Activated CD4-positive, CD25-positive, alpha-beta regulatory T cell treated with anti-CD3 and anti-CD28 coated beads, Interleukin-2, amount 50 U/mL, for 24 hours (primary cell): ENCODE results near the gene CCDC13.

Experiments used
- ATAC-seq, 2 donors: fragments of 150-1000 bp; cut with Tn5 transposase; one replicate each; pipeline ENCODE4 v1.10.0; 2021; ENCODE audit warnings: mild to moderate bottlenecking in 1 of 2, moderate library complexity in 1 of 2

The CCDC13 gene

GRCh38 chr3:42752441-42752840, 20.6 kb downstream of the CCDC13 start:
- ATAC-seq, result no peak

- no peak for ATAC-seq
These were observed 21.4 kb downstream of the CCDC13 start for GRCh38 chr3:42751609-42752008.

GRCh38 chr3:42750834-42751233, 22.2 kb downstream of the CCDC13 start:
- no peak for ATAC-seq

GRCh38 chr3:42749753-42750231, 23.3 kb downstream of the CCDC13 start:
- ATAC-seq, result no peak

DNA sequence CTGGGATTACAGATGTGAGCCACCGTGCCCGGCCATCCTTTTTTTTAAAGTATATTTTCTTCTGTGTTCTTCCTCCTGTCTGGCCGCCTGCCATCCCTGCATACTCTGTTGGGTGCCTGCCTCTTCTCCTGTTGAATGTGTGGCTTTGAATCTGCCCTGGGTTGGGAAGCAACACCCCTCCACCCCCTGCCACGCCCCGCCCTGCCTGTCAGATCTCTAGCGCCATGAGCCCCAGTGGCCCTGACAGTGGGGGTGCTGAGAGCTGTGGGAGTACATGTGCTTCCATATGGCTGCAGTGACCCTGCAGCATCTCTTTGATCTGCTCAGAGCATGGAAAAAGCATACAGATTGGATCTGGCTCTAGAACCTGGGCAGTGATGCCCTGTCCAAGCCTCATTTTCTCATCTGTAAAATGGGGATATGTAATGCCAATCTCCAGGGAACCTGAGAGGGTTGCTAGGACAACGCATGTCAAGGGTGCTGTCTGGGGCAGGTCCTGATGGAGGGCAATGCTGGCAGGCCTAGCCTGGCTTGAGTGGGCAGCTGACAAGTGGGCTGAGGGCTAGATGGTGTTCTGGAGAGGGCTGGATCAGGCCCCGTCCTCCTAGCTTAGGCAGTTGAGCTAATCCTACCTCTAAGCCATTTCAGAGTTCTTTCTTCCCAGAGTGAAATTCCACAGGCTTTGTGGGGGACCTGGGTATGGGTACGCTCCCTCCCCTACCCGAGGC, 23.9 kb downstream of the CCDC13 start:
- no peak for ATAC-seq

DNA sequence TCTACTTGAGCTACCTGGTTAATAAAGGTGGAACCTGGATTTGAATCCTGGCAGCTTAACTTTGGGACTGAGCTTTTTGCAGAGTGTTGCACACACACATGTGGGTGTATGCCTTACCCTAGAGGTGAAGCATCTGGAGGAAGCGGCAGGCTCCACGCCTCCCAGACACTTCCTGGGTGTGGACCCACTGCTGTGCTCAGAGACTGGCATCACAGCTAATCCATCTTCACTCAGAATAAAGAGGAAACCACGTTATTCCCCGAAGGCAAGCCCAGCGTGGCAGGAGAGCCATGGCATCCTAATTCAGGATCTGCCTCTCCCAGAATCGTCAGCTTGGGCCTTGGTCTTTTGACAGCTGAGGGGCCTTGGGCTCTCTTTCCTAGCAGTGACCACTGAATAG, 25.5 kb downstream of the CCDC13 start:
- ATAC-seq, result peak in 1 of 2 donors; percentile 49

GRCh38 chr3:42746455-42747450, 26.3 kb downstream of the CCDC13 start:
- ATAC-seq, result no peak

GRCh38 chr3:42745776-42746454, 27.1 kb downstream of the CCDC13 start:
- no peak for ATAC-seq

DNA sequence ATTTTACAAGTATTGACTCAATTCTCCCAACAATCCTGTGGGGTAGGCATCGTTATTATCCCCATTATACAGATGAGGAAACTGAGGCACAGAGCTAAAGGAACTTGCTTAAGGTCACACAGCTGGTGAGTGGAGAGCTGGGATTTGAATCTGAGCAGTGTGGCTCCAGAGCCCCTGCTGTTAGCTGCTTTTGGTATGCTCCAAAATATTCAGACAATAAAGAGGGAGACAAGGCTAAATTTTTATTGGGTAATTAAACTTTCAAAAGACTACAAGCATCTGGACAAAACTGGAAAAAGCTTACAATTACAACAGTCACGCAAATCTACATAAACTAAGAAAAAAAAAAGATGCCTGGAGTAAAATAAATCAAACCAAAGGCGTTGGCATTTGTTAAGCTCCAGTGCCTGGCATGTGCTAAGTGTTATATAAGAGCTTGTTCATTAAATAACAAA, 27.7 kb downstream of the CCDC13 start:
- no peak for ATAC-seq

DNA sequence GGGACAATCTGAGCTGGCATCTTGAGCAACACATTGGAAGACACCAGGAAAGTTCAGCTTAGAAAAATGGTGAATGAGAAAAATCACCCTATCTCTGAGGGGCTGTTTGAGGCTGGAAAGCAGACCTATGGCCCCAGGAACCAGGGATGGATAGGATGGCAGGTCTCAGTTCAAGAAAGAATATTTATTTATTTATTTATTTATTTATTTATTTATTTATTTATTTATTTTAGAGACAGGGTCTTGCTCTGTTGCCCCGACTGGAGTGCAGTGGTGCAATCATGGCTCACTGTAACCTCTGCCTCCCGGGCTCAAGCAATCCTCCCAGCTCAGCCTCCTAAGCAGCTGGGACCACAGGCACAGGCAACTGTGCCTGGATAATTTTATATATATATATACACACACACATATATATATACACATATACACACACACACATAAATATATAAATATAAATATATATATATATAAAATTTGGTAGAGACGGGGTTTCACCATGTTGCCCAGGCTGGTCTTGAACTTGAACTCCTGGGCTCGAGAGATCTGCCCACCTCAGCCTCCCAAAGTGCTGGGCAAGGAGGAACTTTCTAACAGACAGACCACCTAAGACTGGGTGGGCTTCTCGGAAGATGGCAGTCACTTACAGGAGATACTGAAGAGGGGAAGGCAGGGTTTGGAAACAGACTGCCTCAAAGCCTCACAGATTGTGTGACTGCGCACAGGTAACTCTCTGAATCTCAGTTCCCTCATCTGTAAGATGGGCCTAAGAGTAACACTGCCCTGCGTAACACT, 29.7 kb downstream of the CCDC13 start:
- no peak for ATAC-seq

DNA sequence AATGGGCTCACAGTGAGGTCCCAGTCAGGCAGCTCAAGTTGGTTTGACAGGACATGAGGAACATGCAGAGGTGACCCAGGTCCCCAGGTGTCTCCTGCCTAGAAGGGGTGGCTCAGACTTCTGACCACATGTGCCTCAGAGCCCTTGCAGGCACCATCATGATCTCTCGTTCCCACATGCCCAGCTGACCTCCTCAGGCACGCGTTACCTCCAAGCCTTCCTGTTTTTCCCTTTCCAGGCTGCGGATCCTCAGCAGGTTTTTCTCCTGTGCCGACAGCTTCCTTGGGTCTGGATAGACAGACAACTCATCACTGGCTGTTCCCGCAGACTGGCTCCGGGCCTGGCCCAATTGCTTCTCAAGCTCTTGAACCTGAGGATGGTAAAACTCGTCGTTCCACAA, 30.4 kb downstream of the CCDC13 start:
- ATAC-seq, result no peak

DNA sequence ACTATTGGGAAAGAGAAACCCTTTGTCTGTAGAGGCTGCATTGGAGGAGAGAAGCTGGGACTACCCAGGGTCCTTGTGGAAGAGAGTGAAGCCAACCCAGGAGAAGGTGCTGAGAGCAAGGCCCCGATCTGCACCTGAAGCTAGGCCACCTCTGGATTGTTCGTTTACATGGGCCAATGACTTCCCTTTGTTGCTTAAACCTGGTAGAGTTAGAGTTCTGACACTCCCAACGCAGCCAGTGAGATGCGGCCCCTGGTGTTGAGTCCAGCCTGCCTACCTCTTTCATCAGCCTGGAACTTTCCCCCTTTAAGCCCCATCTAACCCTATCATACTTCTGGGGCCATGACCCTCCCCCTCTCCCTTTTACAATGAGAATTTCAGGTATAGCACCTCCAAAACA, 30.8 kb downstream of the CCDC13 start:
- ATAC-seq, result no peak

GRCh38 chr3:42741796-42742195, 31.3 kb downstream of the CCDC13 start:
- no peak for ATAC-seq

DNA sequence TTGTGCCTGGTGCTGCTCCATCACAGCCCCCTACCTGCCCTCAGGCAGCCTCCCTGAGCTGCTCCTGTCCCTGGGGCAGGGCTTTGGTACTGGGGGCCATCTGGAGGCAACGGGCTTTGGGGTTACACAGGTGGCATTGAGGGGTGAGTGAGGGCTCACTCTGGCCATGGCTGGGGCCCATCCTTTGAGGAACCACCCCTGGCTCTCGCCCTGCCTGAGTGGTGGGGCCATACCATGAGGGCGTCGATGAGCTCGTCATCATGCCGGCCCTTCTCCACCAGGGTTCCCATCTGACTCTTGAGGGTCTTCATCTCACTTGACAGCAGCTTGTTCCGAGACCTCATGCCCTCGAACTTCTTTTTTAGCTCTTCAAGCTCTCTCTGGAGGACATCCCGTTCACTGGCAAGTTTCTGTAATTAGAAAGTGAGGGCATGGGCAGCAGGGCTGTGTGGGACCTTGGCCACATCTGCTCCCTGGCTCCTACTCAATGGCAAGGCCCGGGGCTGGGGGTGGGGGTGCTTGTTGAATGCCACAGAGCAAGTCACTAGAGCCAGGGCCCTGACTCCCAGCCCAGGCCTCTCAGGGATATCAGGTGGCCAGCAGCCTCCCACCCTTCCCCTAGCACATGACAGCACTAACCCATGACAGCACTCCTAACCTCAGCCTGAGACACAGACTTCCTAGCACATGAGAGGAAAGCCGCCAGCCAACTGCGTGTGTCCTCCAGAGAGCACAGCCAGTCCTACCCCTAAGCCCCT, 33.5 kb downstream of the CCDC13 start:
- no peak for ATAC-seq

DNA sequence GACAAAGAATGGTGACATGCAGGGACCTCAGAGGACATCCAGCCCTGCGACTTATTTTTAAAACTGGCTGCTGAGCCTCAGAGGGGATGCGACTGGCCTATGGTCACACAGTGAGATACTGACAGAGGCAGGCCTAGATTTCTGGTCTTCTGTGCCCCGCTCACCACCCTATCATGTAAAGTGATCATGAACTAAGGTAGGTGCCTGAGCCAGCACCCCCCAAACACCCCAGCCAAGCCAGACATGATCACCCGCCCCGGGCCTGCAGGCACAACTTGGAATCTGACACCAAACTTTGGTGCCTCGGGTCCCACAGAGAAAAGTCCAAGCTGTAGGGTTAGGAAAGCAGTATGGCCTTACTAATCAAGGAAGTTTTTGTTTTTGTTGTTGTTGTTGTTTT, 36.5 kb downstream of the CCDC13 start:
- no peak for ATAC-seq

DNA sequence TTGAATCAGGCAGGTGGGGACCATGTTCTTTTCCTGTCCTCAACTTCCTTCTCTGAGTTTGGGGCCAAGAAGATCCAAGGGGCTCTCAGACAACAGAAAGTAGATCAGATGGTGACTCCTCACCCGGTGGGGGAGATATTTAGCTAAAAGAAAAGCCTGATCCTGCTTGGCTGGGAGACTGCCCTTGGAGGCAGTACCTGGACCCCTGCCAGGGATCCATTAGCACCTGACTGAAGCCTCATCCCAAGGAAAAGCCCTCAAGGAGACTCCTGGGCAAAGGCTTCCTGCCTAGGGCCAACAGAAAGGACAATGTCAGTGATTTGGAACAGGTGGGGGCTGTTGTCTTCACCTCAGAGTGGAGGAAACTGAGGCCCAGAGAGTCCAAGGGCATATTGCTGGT, 37.0 kb downstream of the CCDC13 start:
- no peak for ATAC-seq

GRCh38 chr3:42735615-42736014, 37.4 kb downstream of the CCDC13 start:
- ATAC-seq, result no peak

GRCh38 chr3:42735019-42735418, 38.0 kb downstream of the CCDC13 start:
- ATAC-seq, result no peak

GRCh38 chr3:42734263-42734860, 38.7 kb downstream of the CCDC13 start:
- no peak for ATAC-seq

DNA sequence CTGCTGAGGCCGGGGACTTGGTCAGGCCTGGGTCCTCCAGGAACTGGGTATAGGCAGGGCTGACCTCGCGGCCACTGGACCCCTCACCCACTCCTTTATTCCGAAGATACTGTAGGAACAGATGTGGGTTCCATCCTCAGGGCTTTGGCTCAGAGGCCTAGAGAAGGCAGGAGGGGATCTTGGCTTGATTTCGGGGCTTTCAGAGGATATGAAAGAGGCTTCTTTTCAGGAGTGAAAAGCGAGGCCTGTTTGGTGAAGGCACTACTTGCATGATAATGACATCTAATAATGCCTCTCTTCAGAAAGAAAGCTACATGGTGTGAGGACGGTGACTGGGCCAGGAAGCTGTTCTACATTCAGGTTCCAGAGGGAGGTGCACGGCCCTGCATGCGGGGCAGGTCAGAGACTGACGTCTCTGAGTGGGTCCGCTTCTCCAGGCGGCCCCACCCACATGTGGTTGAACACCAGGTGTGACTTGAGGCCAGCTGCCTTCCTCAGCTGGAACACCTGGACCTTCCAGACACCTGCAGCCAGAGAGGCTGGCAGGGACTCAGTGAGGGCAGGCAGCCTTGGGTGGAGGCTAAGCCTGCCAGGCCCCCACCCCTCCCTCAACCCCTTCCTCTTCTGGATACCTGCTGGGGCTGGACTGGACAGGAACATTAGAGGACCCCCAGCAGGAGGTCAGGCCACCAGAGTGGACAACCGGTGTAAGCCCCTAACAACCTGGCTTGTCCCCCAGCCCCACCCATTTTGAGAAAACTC, 39.4 kb downstream of the CCDC13 start:
- no peak for ATAC-seq
